ENCODE measurements around the gene VPS36.
A peak's percentile ranks its signal among the peaks of the same experiment; 100 is the strongest.
"Not testable (repeated sequence)": the region's sequence is repeated elsewhere in the genome, so short reads cannot be mapped to it uniquely, and the experiment has no call there.

The VPS36 gene

GRCh38 chr13:52450012-52450792, at the start of gene VPS36:
VPS36 (minus strand) TSS chr13:52450634; CDS start chr13:52450594, 40 bp downstream.
- DNase-seq: peak; percentile 97

GRCh38 chr13:52497979-52498378, 47.5 kb upstream of the VPS36 start:
- DNase-seq: not testable (repeated sequence)

GRCh38 chr13:52494241-52494640, 43.8 kb upstream of the VPS36 start:
- not testable (repeated sequence) for DNase-seq

GRCh38 chr13:52491015-52491414, 40.6 kb upstream of the VPS36 start:
- DNase-seq: not testable (repeated sequence)

- not testable (repeated sequence) for DNase-seq
Measured at GRCh38 chr13:52488763-52489162, 38.3 kb upstream of the VPS36 start.

GRCh38 chr13:52487078-52487477, 36.6 kb upstream of the VPS36 start:
- DNase-seq: not testable (repeated sequence)

GRCh38 chr13:52480677-52481428, 30.4 kb upstream of the VPS36 start:
- DNase-seq: not testable (repeated sequence)

GRCh38 chr13:52468487-52468886, 18.1 kb upstream of the VPS36 start:
- not testable (repeated sequence) for DNase-seq

GRCh38 chr13:52463526-52463925, 13.1 kb upstream of the VPS36 start:
- DNase-seq: no peak

- DNase-seq: no peak
Measured at GRCh38 chr13:52461265-52461664, 10.8 kb upstream of the VPS36 start.

- no peak for DNase-seq
Measured at GRCh38 chr13:52459668-52460067, 9.2 kb upstream of the VPS36 start.

- DNase-seq: peak; percentile 86
Measured at GRCh38 chr13:52455677-52456041, 5.2 kb upstream of the VPS36 start.

GRCh38 chr13:52454820-52455676, 4.6 kb upstream of the VPS36 start, which contains the start of gene CKAP2:
CKAP2 (plus strand) TSS chr13:52455478; CDS start chr13:52455557, 79 bp downstream.
- DNase-seq: peak; percentile 96

- peak; percentile 13 for DNase-seq
Measured at GRCh38 chr13:52454459-52454819, 4.0 kb upstream of the VPS36 start.

- no peak for DNase-seq
Measured at GRCh38 chr13:52452470-52452869, 2.0 kb upstream of the VPS36 start.

GRCh38 chr13:52451135-52451804, 836 bp upstream of the VPS36 start:
- no peak for DNase-seq

- DNase-seq: no peak
Measured at GRCh38 chr13:52450793-52451116, 321 bp upstream of the VPS36 start.

- DNase-seq: no peak
Measured at GRCh38 chr13:52449331-52450011, 963 bp downstream of the VPS36 start.

GRCh38 chr13:52447815-52448552, 2.5 kb downstream of the VPS36 start:
- no peak for DNase-seq

GRCh38 chr13:52447354-52447753, 3.1 kb downstream of the VPS36 start:
- DNase-seq: no peak

- DNase-seq: no peak
Measured at GRCh38 chr13:52446265-52446664, 4.2 kb downstream of the VPS36 start.
